Left ventricle myocardium inferior (tissue), 1 donor: ENCODE measurements around the gene SRRM1. TPM values are rescaled to one million over a fixed set of nuclear protein-coding genes. Genes with fewer than 3 reads are reported as not detected.
"Not testable (repeated sequence)": the region's sequence is repeated elsewhere in the genome, so short reads cannot be mapped to it uniquely, and the experiment has no call there.

Experiments used
- DNase-seq: peaks from one replicate; pipeline ENCODE4 v3.0.0-alpha.2; 2020
- H3K27ac ChIP-seq: fragments of 200-600 bp; replicated peaks from 2 replicates; pipeline ENCODE4 v1.8.0; 2021
- H3K27me3 ChIP-seq: fragments of 200-600 bp; 2 replicates; pipeline ENCODE4 v1.8.0; 2021; ENCODE audit warnings: low read depth
- H3K36me3 ChIP-seq: fragments of 200-600 bp; 2 replicates; pipeline ENCODE4 v1.8.0; 2021
- H3K4me1 ChIP-seq: fragments of 200-600 bp; 2 replicates; pipeline ENCODE4 v1.8.0; 2021
- H3K4me3 ChIP-seq: fragments of 200-600 bp; 2 replicates; pipeline ENCODE4 v1.8.0; 2021; ENCODE audit warnings: mild to moderate bottlenecking, moderate library complexity
- H3K9me3 ChIP-seq: fragments of 200-600 bp; replicated peaks from 2 replicates; pipeline ENCODE4 v1.8.0; 2021
- CTCF ChIP-seq: fragments of 200-600 bp; IDR thresholded peaks from 2 replicates; pipeline ENCODE4 v1.8.0; 2021; ENCODE audit warnings: antibody characterized with exemption, mild to moderate bottlenecking, borderline replicate concordance
- intact Hi-C: fragments of 100-400 bp; cut with micrococcal nuclease; formaldehyde crosslinking; loops from one replicate; pipeline ENCODE4 v1.11.0; 2022
- total RNA-seq: library from RNA; stranded (reverse); fragmentation: NEBNext Ultra II Directional; extraction: Animal tissue kit (Norgen Biotek cat#: 25700); gene quantifications from one replicate; pipeline ENCODE4 v1.2.1, GENCODE V29; 2021
- donor health status: DM: no; HTN: yes; CAD: no; lungs with severe emphysema.

The SRRM1 gene
- total RNA-seq, 1 donor from 2014 or later: 60.8 TPM

- H3K9me3 ChIP-seq: no peaks in the 10 kb centered on the region
- H3K4me1 ChIP-seq: peaks cover 58% of the 10 kb centered on the region
- no peak overlapping the region for H3K27ac ChIP-seq
- no peaks in the 10 kb centered on the region for H3K36me3 ChIP-seq
- H3K27me3 ChIP-seq: no peaks in the 10 kb centered on the region
- intact Hi-C loops: no loop called here
- TF ChIP-seq CTCF: no peak
- no peak overlapping the region for H3K4me3 ChIP-seq
- DNase-seq: no peak
These were observed 78.4 kb downstream of the SRRM1 start for GRCh38 chr1:24721533-24721932.

- intact Hi-C loops, H3K9me3 ChIP-seq, DNase-seq, H3K36me3 ChIP-seq, H3K27ac ChIP-seq, H3K27me3 ChIP-seq: not testable (repeated sequence)
- Histone ChIP-seq H3K4me3 (peak overlapping the region; percentile 24), H3K4me1 (peaks cover 66% of the 10 kb centered on the region)
These were observed 79.3 kb downstream of the SRRM1 start for GRCh38 chr1:24722073-24723035.

Other genes starting within 250 kb of the SRRM1 start
- 4.9 TPM for gene STPG1, start 229.5 kb upstream of the SRRM1 start, total RNA-seq
- 30.1 TPM for gene NIPAL3, start 227.5 kb upstream of the SRRM1 start, total RNA-seq
- 4.9 TPM for gene RCAN3, start 140.5 kb upstream of the SRRM1 start, total RNA-seq
- gene NCMAP, start 87.2 kb upstream of the SRRM1 start, total RNA-seq: 0.11 TPM
- gene CLIC4, start 102.1 kb downstream of the SRRM1 start, total RNA-seq: 325 TPM